Fibroblast of lung (primary cell): ENCODE data around the gene JMJD6.

Experiments
- CTCF ChIP-seq, 2 donors: IDR thresholded peaks in 1 of 2; conservative IDR thresholded peaks in 1 of 2; 1 replicate in 1 of 2; 2 replicates in 1 of 2; pipeline ENCODE4 v1.5.1; 2011 to 2012; ENCODE audit warnings: low read length in 2 of 2, control low read depth in 1 of 2, inconsistent platforms in 1 of 2, low read depth in 1 of 2, mild to moderate bottlenecking in 1 of 2
- EZH2 ChIP-seq: IDR thresholded peaks from 2 replicates; pipeline ENCODE4 v1.5.1; 2012; ENCODE audit warnings: low read length, control low read depth, mild to moderate bottlenecking; ENCODE audit errors: missing control alignments

- TF ChIP-seq CTCF (conservative IDR thresholded peaks at IDR 0.05 in 1 of 2, IDR thresholded peaks at IDR 0.05 in 1 of 2; ENCODE audit: low read depth in 1 of 2, low read length in 2 of 2), result no peak
- TF ChIP-seq EZH2, result no peak
Observed at GRCh38 chr17:76685846-76686245, 40.6 kb downstream of the JMJD6 start.
